A549 (cell line): Measurements from ENCODE around the gene REXO4. TPM values are rescaled to one million over a fixed set of nuclear protein-coding genes. Genes with fewer than 3 reads are reported as not detected.

Source experiments
- ATAC-seq, 2 experiments: fragments of 200-7000 bp in 1 of 2; fragments of >200 bp in 1 of 2; cut with Nextera tagmentation in 1 of 2; cut with Tn5 transposase in 1 of 2; 3 replicates each; pipeline versions ENCODE4 v1.8.0 to v1.9.1; 2018 to 2020; ENCODE audit warnings: mild to moderate bottlenecking in 1 of 2, moderate library complexity in 1 of 2
- CTCF ChIA-PET: fragments of 300-600 bp; sonication (Branson Sonifier 250); formaldehyde crosslinking; extraction: SDS; loops from one replicate; lab custom pipeline; 2021; ENCODE audit warnings: antibody characterized with exemption, inconsistent platforms; lab: Yijun Ruan, JAX
- POLR2A ChIA-PET: fragments of 350-600 bp; formaldehyde crosslinking; extraction: SDS; loops from one replicate; lab custom pipeline; 2021; ENCODE audit warnings: antibody characterized with exemption, inconsistent platforms; lab: Yijun Ruan, JAX
- DNase-seq, 2 experiments: peaks; one replicate each; pipeline versions ENCODE4 v3.0.0 to v3.0.0-alpha.2; 2011 to 2016; ENCODE audit warnings: low read depth in 1 of 2, low spot score in 1 of 2
- FAIRE-seq: peaks from 2 replicates; lab custom pipeline; 2011; peaks lifted over from hg19 to GRCh38; lab: Jason Lieb, UNC
- H3K27ac ChIP-seq, 2 experiments: fragments of >200 bp; sonication (Bioruptor Twin); formaldehyde crosslinking; 3 replicates each; pipeline ENCODE4 v1.5.1; 2016 to 2017
- H3K4me1 ChIP-seq: fragments of >200 bp; sonication (Bioruptor Twin); formaldehyde crosslinking; 3 replicates; pipeline ENCODE4 v1.6.1; 2016
- H3K4me2 ChIP-seq: fragments of >200 bp; sonication (Bioruptor Twin); formaldehyde crosslinking; 3 replicates; pipeline ENCODE4 v1.6.1; 2016
- H3K4me3 ChIP-seq: fragments of >200 bp; sonication (Bioruptor Twin); formaldehyde crosslinking; 3 replicates; pipeline ENCODE4 v1.5.1; 2016
- H3K9me3 ChIP-seq: fragments of >200 bp; sonication (Bioruptor Twin); formaldehyde crosslinking; 3 replicates; pipeline ENCODE4 v1.6.1; 2016
- CBX8 ChIP-seq: fragments of 200-600 bp; sonication (generic); IDR thresholded peaks from 2 replicates; pipeline ENCODE4 v1.6.1; 2016
- CHD2 ChIP-seq: fragments of 150-350 bp; IDR thresholded peaks from 2 replicates; pipeline ENCODE4 v1.6.1; 2014; ENCODE audit warnings: low read length; ENCODE audit not compliant: partially characterized antibody
- CHD4 ChIP-seq: fragments of 200-600 bp; sonication (generic); IDR thresholded peaks from 2 replicates; pipeline ENCODE4 v1.6.1; 2016; ENCODE audit warnings: antibody characterized with exemption, mild to moderate bottlenecking, borderline replicate concordance
- EHMT2 ChIP-seq: fragments of 200-600 bp; sonication (generic); IDR thresholded peaks from 2 replicates; pipeline ENCODE4 v1.6.1; 2016; ENCODE audit warnings: antibody characterized with exemption, low read depth, mild to moderate bottlenecking, moderate library complexity
- EP300 ChIP-seq, 2 experiments: fragments of >200 bp; sonication (Bioruptor Twin); formaldehyde crosslinking; IDR thresholded peaks; 2 replicates in 1 of 2; 3 replicates in 1 of 2; pipeline ENCODE4 v1.6.1; 2016 to 2017
- FOSB ChIP-seq: fragments of 250-450 bp; sonication (Bioruptor Pico); IDR thresholded peaks from 2 replicates; pipeline ENCODE4 v1.5.0; 2020; ENCODE audit warnings: mild to moderate bottlenecking, moderate library complexity
- FOSL2 ChIP-seq, 2 experiments: fragments of 450-650 bp in 1 of 2; fragments of >200 bp in 1 of 2; sonication (Bioruptor Twin) in 1 of 2; formaldehyde crosslinking; IDR thresholded peaks; 2 replicates each; pipeline versions ENCODE4 v1.5.0 to v1.6.1; 2016 to 2020; ENCODE audit warnings: mild to moderate bottlenecking in 1 of 2, moderate library complexity in 1 of 2
- GATA3 ChIP-seq: IDR thresholded peaks from 2 replicates; pipeline ENCODE4 v1.6.1; 2012; ENCODE audit warnings: borderline replicate concordance
- HEYL ChIP-seq: fragments of 250-450 bp; sonication (Bioruptor Pico); IDR thresholded peaks from 2 replicates; pipeline ENCODE4 v1.8.0; 2021; ENCODE audit warnings: mild to moderate bottlenecking, moderate library complexity
- HOXB13 ChIP-seq: fragments of 250-450 bp; sonication (Bioruptor Pico); IDR thresholded peaks from 2 replicates; pipeline ENCODE4 v1.5.0; 2020; ENCODE audit warnings: low read depth, mild to moderate bottlenecking, moderate library complexity
- HOXB5 ChIP-seq: fragments of 250-450 bp; sonication (Bioruptor Pico); IDR thresholded peaks from 2 replicates; pipeline ENCODE4 v1.5.0; 2020; ENCODE audit warnings: mild to moderate bottlenecking, moderate library complexity
- JUNB ChIP-seq: fragments of >200 bp; sonication (Bioruptor Twin); formaldehyde crosslinking; IDR thresholded peaks from 2 replicates; pipeline ENCODE4 v1.6.1; 2016
- MAFK ChIP-seq: fragments of 450-650 bp; IDR thresholded peaks from 2 replicates; pipeline ENCODE4 v1.6.1; 2014; ENCODE audit not compliant: partially characterized antibody
- MYC ChIP-seq: IDR thresholded peaks from 2 replicates; pipeline ENCODE4 v1.6.1; 2012; ENCODE audit warnings: mild to moderate bottlenecking, inconsistent platforms, low read length, improper control_type of control experiment, borderline replicate concordance
- NFE2L2 ChIP-seq: fragments of 150-350 bp; conservative IDR thresholded peaks from 2 replicates; pipeline ENCODE4 v1.6.1; 2014; ENCODE audit warnings: low read length
- POLR2A ChIP-seq: IDR thresholded peaks from 2 replicates; pipeline ENCODE4 v1.6.1; 2012; ENCODE audit warnings: mild to moderate bottlenecking, low read length
- RARB ChIP-seq: fragments of 250-450 bp; sonication (Bioruptor Pico); IDR thresholded peaks from 2 replicates; pipeline ENCODE4 v1.8.0; 2021; ENCODE audit warnings: mild to moderate bottlenecking, moderate library complexity
- RNF2 ChIP-seq: fragments of 200-600 bp; sonication (generic); IDR thresholded peaks from 2 replicates; pipeline ENCODE4 v1.6.1; 2016; ENCODE audit warnings: low read depth, mild to moderate bottlenecking, antibody characterized with exemption, moderate library complexity, borderline replicate concordance
- SREBF2 ChIP-seq: fragments of 450-650 bp; IDR thresholded peaks from 2 replicates; pipeline ENCODE4 v1.6.1; 2014; ENCODE audit warnings: mild to moderate bottlenecking, moderate library complexity
- TP53 ChIP-seq: fragments of 250-450 bp; sonication (Bioruptor Pico); IDR thresholded peaks from 2 replicates; pipeline ENCODE4 v1.5.0; 2021; ENCODE audit warnings: mild to moderate bottlenecking, moderate library complexity
- ZFP36 ChIP-seq: fragments of 450-650 bp; IDR thresholded peaks from 2 replicates; pipeline ENCODE4 v1.6.1; 2014; ENCODE audit warnings: borderline replicate concordance; ENCODE audit not compliant: partially characterized antibody
- WGBS: methylation state at CpG from one replicate; pipeline ENCODE4 v1.1.6; 2017; ENCODE audit errors: missing lambda C conversion rate; 5-methylcytosine and 5-hydroxymethylcytosine counted together
- polyA plus RNA-seq, 4 experiments: library from polyadenylated mRNA; depleted of rRNA in 3 of 4; stranded (reverse); fragments of >200 nt; fragmentation: RNase III in 1 of 4; extraction: RNeasy Plus Mini Kit Qiagen cat#74134 plus additional on column Dnase treatment in 1 of 4; gene quantifications; 2 replicates in 3 of 4; 3 replicates in 1 of 4; pipeline ENCODE4 v1.2.3, GENCODE V29; 2011 to 2017
- TF ChIP-seq, protein P1 (sequence below): IDR thresholded peaks from 2 replicates; pipeline ENCODE4 v1.6.1; 2012
- TF ChIP-seq, protein P2 (sequence below): fragments of >200 bp; sonication (Bioruptor Twin); formaldehyde crosslinking; IDR thresholded peaks from 2 replicates; pipeline ENCODE4 v1.6.1; 2016
- TF ChIP-seq, protein P3 (sequence below): fragments of 150-350 bp; IDR thresholded peaks from 2 replicates; pipeline ENCODE4 v1.6.1; 2014; ENCODE audit warnings: low read depth, mild to moderate bottlenecking, low read length
- TF ChIP-seq, protein P4 (sequence below): fragments of >200 bp; sonication (Bioruptor Twin); formaldehyde crosslinking; IDR thresholded peaks from 3 replicates; pipeline ENCODE4 v1.6.1; 2016

The REXO4 gene
- polyA plus RNA-seq, 2 of the 4 experiments (the other 2 are of a cell fraction) = 25.8 to 31.0 TPM

DNA sequence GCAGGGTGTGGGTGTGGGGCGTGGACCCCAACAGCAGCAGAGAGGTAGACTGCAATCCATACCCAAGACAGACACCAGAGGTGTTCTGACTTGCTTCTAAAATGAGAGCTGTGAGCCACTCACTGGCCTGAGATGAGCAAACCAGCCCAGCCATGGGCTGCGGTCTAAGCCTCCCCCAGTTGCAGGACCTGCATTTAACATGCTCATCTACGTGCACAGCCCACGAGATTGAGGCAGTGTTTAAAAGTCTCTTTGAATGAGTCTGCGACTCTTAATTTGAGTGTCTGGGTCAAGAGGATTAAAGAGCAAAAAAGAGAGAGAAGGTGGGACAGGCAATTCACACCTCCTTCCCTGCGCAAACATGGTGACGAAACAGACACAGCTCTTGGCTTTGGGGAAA, 47.9 kb downstream of the REXO4 start:
- CTCF ChIA-PET = interaction anchor here (5.6 kb wide), 1 partner anchor 10 kb away, joined by 27 read pairs; no protein-coding TSS in a partner anchor
- no peak for FAIRE-seq
- H3K4me3 ChIP-seq = no peak overlapping the region
- 89% methylated on average over 7 of the region's 7 CpGs for WGBS
- no peak overlapping the region for H3K4me2 ChIP-seq
- TF ChIP-seq CHD2 (no peak), SREBF2 (no peak), CHD4 (no peak), HOXB5 (CRISPR knock-in tag) (no peak), CBX8 (no peak), ZFP36 (no peak), MYC (no peak), NFE2L2 (no peak), RARB (CRISPR knock-in tag) (no peak), FOSB (CRISPR knock-in tag) (no peak), FOSL2 (IDR thresholded peaks at IDR 0.05) (no peak), FOSL2 (CRISPR knock-in tag; IDR thresholded peaks at IDR 0.05) (no peak), POLR2A (no peak), EP300 (IDR thresholded peaks at IDR 0.05) (no peak), TP53 (CRISPR knock-in tag) (no peak)
- TF ChIP-seq, protein P1, sequence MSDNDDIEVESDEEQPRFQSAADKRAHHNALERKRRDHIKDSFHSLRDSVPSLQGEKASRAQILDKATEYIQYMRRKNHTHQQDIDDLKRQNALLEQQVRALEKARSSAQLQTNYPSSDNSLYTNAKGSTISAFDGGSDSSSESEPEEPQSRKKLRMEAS = no peak
- TF ChIP-seq, protein P2, sequence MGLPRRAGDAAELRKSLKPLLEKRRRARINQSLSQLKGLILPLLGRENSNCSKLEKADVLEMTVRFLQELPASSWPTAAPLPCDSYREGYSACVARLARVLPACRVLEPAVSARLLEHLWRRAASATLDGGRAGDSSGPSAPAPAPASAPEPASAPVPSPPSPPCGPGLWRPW = no peak
- TF ChIP-seq, protein P3, sequence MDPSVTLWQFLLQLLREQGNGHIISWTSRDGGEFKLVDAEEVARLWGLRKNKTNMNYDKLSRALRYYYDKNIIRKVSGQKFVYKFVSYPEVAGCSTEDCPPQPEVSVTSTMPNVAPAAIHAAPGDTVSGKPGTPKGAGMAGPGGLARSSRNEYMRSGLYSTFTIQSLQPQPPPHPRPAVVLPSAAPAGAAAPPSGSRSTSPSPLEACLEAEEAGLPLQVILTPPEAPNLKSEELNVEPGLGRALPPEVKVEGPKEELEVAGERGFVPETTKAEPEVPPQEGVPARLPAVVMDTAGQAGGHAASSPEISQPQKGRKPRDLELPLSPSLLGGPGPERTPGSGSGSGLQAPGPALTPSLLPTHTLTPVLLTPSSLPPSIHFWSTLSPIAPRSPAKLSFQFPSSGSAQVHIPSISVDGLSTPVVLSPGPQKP = no peak
- TF ChIP-seq, all 56 proteins: peak for 0
- DNase-seq = no peak
- H3K4me1 ChIP-seq = peaks cover 17% of the 10 kb centered on the region; the same call in 1 of the 3 replicates
- no peak for ATAC-seq
- POLR2A ChIA-PET = no interaction called here
- no peaks in the 10 kb centered on the region for H3K9me3 ChIP-seq
- H3K27ac ChIP-seq = no peak overlapping the region

DNA sequence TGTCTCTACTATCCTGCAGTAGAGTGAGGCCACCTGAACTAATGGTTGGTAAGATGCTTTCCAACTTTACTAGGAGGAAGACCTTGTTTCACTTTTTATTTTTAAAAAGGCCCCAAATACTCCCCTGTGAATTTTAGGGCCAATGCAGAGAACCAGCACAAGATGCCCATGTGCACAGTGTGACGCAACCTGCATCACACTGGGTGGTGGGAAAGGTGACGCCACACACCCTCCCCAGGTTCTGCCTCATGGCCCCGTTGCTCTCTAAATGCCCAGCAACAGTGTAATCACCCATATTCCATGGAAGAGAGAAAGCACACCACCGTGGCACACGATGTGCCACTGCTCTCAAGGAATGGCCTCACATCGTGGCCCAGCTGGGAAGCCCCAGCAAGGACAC, 48.4 kb downstream of the REXO4 start:
- Histone ChIP-seq H3K4me2 (no peak overlapping the region), H3K4me1 (peaks cover 17% of the 10 kb centered on the region; the same call in 1 of the 3 replicates), H3K27ac (no peak overlapping the region), H3K4me3 (no peak overlapping the region), H3K9me3 (no peaks in the 10 kb centered on the region)
- DNase-seq (no peak), FAIRE-seq (no peak), ATAC-seq (no peak)
- ChIA-PET POLR2A (no interaction called here), CTCF (interaction anchor here (5.6 kb wide), 1 partner anchor 10 kb away, joined by 27 read pairs; no protein-coding TSS in a partner anchor)
- TF ChIP-seq RNF2 = no peak
- TF ChIP-seq, protein P4, sequence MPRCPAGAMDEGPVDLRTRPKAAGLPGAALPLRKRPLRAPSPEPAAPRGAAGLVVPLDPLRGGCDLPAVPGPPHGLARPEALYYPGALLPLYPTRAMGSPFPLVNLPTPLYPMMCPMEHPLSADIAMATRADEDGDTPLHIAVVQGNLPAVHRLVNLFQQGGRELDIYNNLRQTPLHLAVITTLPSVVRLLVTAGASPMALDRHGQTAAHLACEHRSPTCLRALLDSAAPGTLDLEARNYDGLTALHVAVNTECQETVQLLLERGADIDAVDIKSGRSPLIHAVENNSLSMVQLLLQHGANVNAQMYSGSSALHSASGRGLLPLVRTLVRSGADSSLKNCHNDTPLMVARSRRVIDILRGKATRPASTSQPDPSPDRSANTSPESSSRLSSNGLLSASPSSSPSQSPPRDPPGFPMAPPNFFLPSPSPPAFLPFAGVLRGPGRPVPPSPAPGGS = no peak
- no peak for TF ChIP-seq CHD2
- no peak for TF ChIP-seq MAFK
- no peak for TF ChIP-seq HOXB13 (CRISPR knock-in tag)
- TF ChIP-seq GATA3 = no peak
- TF ChIP-seq JUNB = no peak
- no peak for TF ChIP-seq HEYL (CRISPR knock-in tag)
- TF ChIP-seq EHMT2 = no peak
- 91% methylated on average over 6 of the region's 6 CpGs for WGBS
